ENCODE measurements around the gene UBE2Q2.
"Not testable (repeated sequence)": the region's sequence is repeated elsewhere in the genome, so short reads cannot be mapped to it uniquely, and the experiment has no call there.

UBE2Q2 gene

GRCh38 chr15:75867449-75867848 lies 24.2 kb downstream of the UBE2Q2 start:
- DNase-seq, result no peak

- DNase-seq, result no peak
These were observed 24.8 kb downstream of the UBE2Q2 start for GRCh38 chr15:75868019-75868418.

- no peak for DNase-seq
These were observed 26.2 kb downstream of the UBE2Q2 start for GRCh38 chr15:75869446-75869845.

GRCh38 chr15:75871589-75871988 lies 28.3 kb downstream of the UBE2Q2 start:
- DNase-seq, result not testable (repeated sequence)

GRCh38 chr15:75872403-75872990 lies 29.2 kb downstream of the UBE2Q2 start:
- DNase-seq, result no peak

GRCh38 chr15:75884041-75884440 lies 40.8 kb downstream of the UBE2Q2 start:
- DNase-seq, result no peak

GRCh38 chr15:75887178-75887577 lies 43.9 kb downstream of the UBE2Q2 start:
- DNase-seq, result no peak

GRCh38 chr15:75891895-75892294 lies 48.6 kb downstream of the UBE2Q2 start:
- DNase-seq, result no peak

GRCh38 chr15:75895731-75896130 lies 52.5 kb downstream of the UBE2Q2 start:
- DNase-seq, result no peak

- no peak for DNase-seq
These were observed 57.3 kb downstream of the UBE2Q2 start for GRCh38 chr15:75900577-75900976.

GRCh38 chr15:75902129-75902557 lies 58.9 kb downstream of the UBE2Q2 start:
- no peak for DNase-seq

- DNase-seq, result peak; percentile 89
These were observed 60.3 kb downstream of the UBE2Q2 start, which contains the start of gene FBXO22 for GRCh38 chr15:75903331-75904239. Gene FBXO22, plus strand, starts transcription at chr15:75903878. Its CDS starts 86 bp downstream, at chr15:75903964.

GRCh38 chr15:75905231-75905630 lies 62.0 kb downstream of the UBE2Q2 start:
- DNase-seq, result no peak

GRCh38 chr15:75910355-75910754 lies 67.1 kb downstream of the UBE2Q2 start:
- not testable (repeated sequence) for DNase-seq

- no peak for DNase-seq
These were observed 73.7 kb downstream of the UBE2Q2 start for GRCh38 chr15:75916978-75917377.

- DNase-seq, result no peak
These were observed 74.9 kb downstream of the UBE2Q2 start for GRCh38 chr15:75918135-75918534.

- DNase-seq, result no peak
These were observed 76.8 kb downstream of the UBE2Q2 start for GRCh38 chr15:75920079-75920478.

GRCh38 chr15:75921732-75922703 lies 78.8 kb downstream of the UBE2Q2 start:
- peak; percentile 13 to 45 for DNase-seq

GRCh38 chr15:75923756-75924155 lies 80.5 kb downstream of the UBE2Q2 start:
- peak in 1 of 2 donors; percentile 6 for DNase-seq

- DNase-seq, result no peak
These were observed 81.3 kb downstream of the UBE2Q2 start for GRCh38 chr15:75924576-75924975.

GRCh38 chr15:75925440-75925839 lies 82.2 kb downstream of the UBE2Q2 start:
- DNase-seq, result no peak

- DNase-seq, result no peak
These were observed 83.7 kb downstream of the UBE2Q2 start for GRCh38 chr15:75926931-75927330.

- DNase-seq, result no peak
These were observed 84.4 kb downstream of the UBE2Q2 start for GRCh38 chr15:75927601-75928000.

Data from CD4-positive, alpha-beta T cell treated with Interleukin-4 for 1 hour (primary cell).